ENCODE data around the gene LY6G5B.

Gene LY6G5B

DNA sequence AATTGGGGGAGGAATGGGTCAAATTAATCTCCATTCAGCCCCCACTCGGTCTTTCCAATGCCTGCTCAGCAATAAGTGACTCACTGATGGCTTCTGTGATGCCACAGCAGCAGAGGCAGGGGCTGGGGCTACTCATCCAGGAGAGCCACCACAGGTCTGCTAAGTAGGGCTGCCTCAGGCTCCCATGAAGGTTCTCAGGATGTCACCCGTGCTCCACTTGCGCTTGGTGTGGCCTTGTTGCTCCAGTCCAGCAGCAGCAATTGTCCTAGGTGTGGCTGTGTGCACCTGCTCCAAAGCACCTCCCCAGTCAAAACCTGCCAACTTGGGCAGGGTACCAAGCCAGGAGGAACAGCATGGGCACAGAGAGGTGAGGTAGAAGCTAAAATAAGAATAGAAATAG is 52.4 kb downstream of the LY6G5B start:
- Histone ChIP-seq H3K27me3 (ENCODE audit: low read depth, low read length) (no peaks in the 10 kb centered on the region), H3K9ac (ENCODE audit: low read length) (no peak overlapping the region), H3K79me2 (ENCODE audit: low read length) (no peaks in the 10 kb centered on the region), H3K36me3 (replicated peaks; ENCODE audit: low read depth, low read length) (peaks cover 13% of the 10 kb centered on the region), H3K4me1 (ENCODE audit: low read length) (peaks cover 2% of the 10 kb centered on the region), H4K20me1 (ENCODE audit: insufficient read depth, low read length) (no peaks in the 10 kb centered on the region), H3K9me3 (ENCODE audit: insufficient read depth, low read length) (no peaks in the 10 kb centered on the region), H2AFZ (ENCODE audit: low read depth, low read length) (no peak overlapping the region), H3K4me2 (ENCODE audit: low read length) (no peak overlapping the region), H3K27ac (ENCODE audit: low read length) (no peak overlapping the region), H3K4me3 (ENCODE audit: low read length) (no peak overlapping the region)
- TF ChIP-seq EZH2phosphoT487 (IDR thresholded peaks at IDR 0.05; ENCODE audit: low read depth): no peak
- TF ChIP-seq, protein P1, sequence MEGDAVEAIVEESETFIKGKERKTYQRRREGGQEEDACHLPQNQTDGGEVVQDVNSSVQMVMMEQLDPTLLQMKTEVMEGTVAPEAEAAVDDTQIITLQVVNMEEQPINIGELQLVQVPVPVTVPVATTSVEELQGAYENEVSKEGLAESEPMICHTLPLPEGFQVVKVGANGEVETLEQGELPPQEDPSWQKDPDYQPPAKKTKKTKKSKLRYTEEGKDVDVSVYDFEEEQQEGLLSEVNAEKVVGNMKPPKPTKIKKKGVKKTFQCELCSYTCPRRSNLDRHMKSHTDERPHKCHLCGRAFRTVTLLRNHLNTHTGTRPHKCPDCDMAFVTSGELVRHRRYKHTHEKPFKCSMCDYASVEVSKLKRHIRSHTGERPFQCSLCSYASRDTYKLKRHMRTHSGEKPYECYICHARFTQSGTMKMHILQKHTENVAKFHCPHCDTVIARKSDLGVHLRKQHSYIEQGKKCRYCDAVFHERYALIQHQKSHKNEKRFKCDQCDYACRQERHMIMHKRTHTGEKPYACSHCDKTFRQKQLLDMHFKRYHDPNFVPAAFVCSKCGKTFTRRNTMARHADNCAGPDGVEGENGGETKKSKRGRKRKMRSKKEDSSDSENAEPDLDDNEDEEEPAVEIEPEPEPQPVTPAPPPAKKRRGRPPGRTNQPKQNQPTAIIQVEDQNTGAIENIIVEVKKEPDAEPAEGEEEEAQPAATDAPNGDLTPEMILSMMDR (IDR thresholded peaks at IDR 0.05; ENCODE audit: low read depth, low read length): no peak

Data from OCI-LY3 (cell line).